HCT116 (cell line): Measurements from ENCODE around the gene WDR82. TPM values are rescaled to one million over a fixed set of nuclear protein-coding genes. Genes with fewer than 3 reads are reported as not detected.

ENCODE experiments used
- ATAC-seq: fragments of 200-7000 bp; cut with Tn5 transposase; 2 replicates; pipeline ENCODE4 v1.9.1; 2020; ENCODE audit warnings: mild to moderate bottlenecking, moderate library complexity
- BruUV-seq: library from RNA; stranded (reverse); fragments of 400-500 nt; replicated peaks from 2 replicates; lab custom pipeline; 2021; lab: Mats Ljungman, UMichigan
- CTCF ChIA-PET: fragments of 300-600 bp; sonication (Branson Sonifier 250); formaldehyde crosslinking; loops from one replicate; lab custom pipeline; 2021; ENCODE audit warnings: antibody characterized with exemption; lab: Charles Lee
- POLR2A ChIA-PET: fragments of 300-600, 350-600 bp; sonication (Branson Sonifier 250); formaldehyde crosslinking; loops from one replicate; lab custom pipeline; 2021; ENCODE audit warnings: antibody characterized with exemption; lab: Charles Lee
- RAD21 ChIA-PET, 2 experiments: fragments of 300-600 bp; sonication (Branson Sonifier 250); formaldehyde crosslinking; loops; one replicate each; lab custom pipeline; 2023; ENCODE audit warnings: low total read pairs in 2 of 2; ENCODE audit not compliant: uncharacterized antibody in 2 of 2, unreplicated experiment in 2 of 2, low non-redundant PET in 1 of 2; lab: Charles Lee
- DNase-seq: peaks from one replicate; pipeline ENCODE4 v3.0.0-alpha.2; 2010; ENCODE audit warnings: low read depth, low spot score
- H2AFZ ChIP-seq: fragments of 200-600 bp; shearing (Covaris generic), sonication (generic); 2 replicates; pipeline ENCODE4 v1.6.1; 2017; ENCODE audit warnings: low read depth, mixed run types, mixed read lengths, antibody characterized with exemption, low read length; ENCODE audit not compliant: poor library complexity, severe bottlenecking
- H3K27ac ChIP-seq: 2 replicates; pipeline ENCODE4 v1.5.1; 2012; ENCODE audit warnings: low read depth, low read length
- H3K27me3 ChIP-seq: fragments of 200-600 bp; sonication (generic); 2 replicates; pipeline ENCODE4 v1.6.1; 2016; ENCODE audit warnings: mixed run types, low read length, mixed read lengths; ENCODE audit not compliant: insufficient read depth
- H3K36me3 ChIP-seq, 2 experiments: fragments of 200-500 bp in 1 of 2; fragments of 200-600 bp in 1 of 2; sonication (Bioruptor generic) in 1 of 2; sonication (generic) in 1 of 2; 2 replicates each; pipeline versions ENCODE4 v1.5.1 to v1.6.1; 2014 to 2016; ENCODE audit warnings: low read length in 2 of 2, inconsistent platforms in 1 of 2, mixed read lengths in 1 of 2, mixed run types in 1 of 2; ENCODE audit not compliant: insufficient read depth in 2 of 2, control insufficient read depth in 1 of 2
- H3K4me1 ChIP-seq, 2 experiments: fragments of 200-600 bp in 1 of 2; sonication (generic) in 1 of 2; 2 replicates each; pipeline versions ENCODE4 v1.5.1 to v1.6.1; 2012 to 2017; ENCODE audit warnings: low read length in 2 of 2, inconsistent platforms in 1 of 2, mild to moderate bottlenecking in 1 of 2, mixed read lengths in 1 of 2, mixed run types in 1 of 2, moderate library complexity in 1 of 2; ENCODE audit not compliant: insufficient read depth in 2 of 2, control insufficient read depth in 1 of 2
- H3K4me2 ChIP-seq: fragments of 200-600 bp; sonication (generic); 2 replicates; pipeline ENCODE4 v1.6.1; 2017; ENCODE audit warnings: mixed run types, low read length, mixed read lengths
- H3K4me3 ChIP-seq, 2 experiments: fragments of 200-600 bp in 1 of 2; sonication (generic) in 1 of 2; replicated peaks in 1 of 2; 2 replicates each; pipeline ENCODE4 v1.5.1; 2011 to 2016; ENCODE audit warnings: low read length in 2 of 2, control low read depth in 1 of 2, low read depth in 1 of 2, mild to moderate bottlenecking in 1 of 2, mixed read lengths in 1 of 2, mixed run types in 1 of 2
- H3K79me2 ChIP-seq: fragments of 200-600 bp; sonication (generic); 2 replicates; pipeline ENCODE4 v1.6.1; 2017; ENCODE audit warnings: mild to moderate bottlenecking, mixed run types, low read length, moderate library complexity, mixed read lengths; ENCODE audit not compliant: insufficient read depth
- H3K9ac ChIP-seq: fragments of 200-600 bp; sonication (generic); 2 replicates; pipeline ENCODE4 v1.6.1; 2016; ENCODE audit warnings: low read length, mixed read lengths
- H3K9me2 ChIP-seq: fragments of 200-600 bp; sonication (generic), shearing (Covaris generic); 2 replicates; pipeline ENCODE4 v1.6.1; 2017; ENCODE audit warnings: mixed run types, mild to moderate bottlenecking, moderate library complexity; ENCODE audit not compliant: insufficient read depth
- H3K9me3 ChIP-seq, 2 experiments: fragments of 200-500 bp in 1 of 2; fragments of 200-600 bp in 1 of 2; sonication (Bioruptor generic) in 1 of 2; sonication (generic) in 1 of 2; 2 replicates each; pipeline ENCODE4 v1.6.1; 2014 to 2017; ENCODE audit warnings: low read length in 2 of 2, mixed read lengths in 2 of 2, inconsistent platforms in 1 of 2, low read depth in 1 of 2, mild to moderate bottlenecking in 1 of 2, mixed run types in 1 of 2, moderate library complexity in 1 of 2; ENCODE audit not compliant: control insufficient read depth in 1 of 2, insufficient read depth in 1 of 2
- H4K20me1 ChIP-seq: fragments of 200-600 bp; sonication (generic), shearing (Covaris generic); 2 replicates; pipeline ENCODE4 v1.6.1; 2017; ENCODE audit warnings: mixed run types, mild to moderate bottlenecking, moderate library complexity; ENCODE audit not compliant: insufficient read depth
- CEBPB ChIP-seq: IDR thresholded peaks from 2 replicates; pipeline ENCODE4 v1.6.1; 2012; ENCODE audit warnings: low read depth
- ELF1 ChIP-seq: IDR thresholded peaks from 2 replicates; pipeline ENCODE4 v1.6.1; 2012; ENCODE audit warnings: low read depth, borderline replicate concordance
- EZH2phosphoT487 ChIP-seq: fragments of 200-600 bp; IDR thresholded peaks from 2 replicates; pipeline ENCODE4 v1.6.1; 2018; ENCODE audit warnings: antibody characterized with exemption, borderline replicate concordance
- FOSL1 ChIP-seq: IDR thresholded peaks from 2 replicates; pipeline ENCODE4 v1.6.1; 2012; ENCODE audit warnings: low read depth
- JUND ChIP-seq: IDR thresholded peaks from 2 replicates; pipeline ENCODE4 v1.6.1; 2012
- POLR2A ChIP-seq: IDR thresholded peaks from 2 replicates; pipeline ENCODE4 v1.7.0; 2011; ENCODE audit warnings: borderline replicate concordance; ENCODE audit not compliant: insufficient read depth, insufficient read length; ENCODE audit errors: extremely low read depth
- POLR2AphosphoS5 ChIP-seq: IDR thresholded peaks from 2 replicates; pipeline ENCODE4 v1.6.1; 2011; ENCODE audit warnings: mild to moderate bottlenecking, low read depth, low read length, moderate library complexity
- RAD21 ChIP-seq: IDR thresholded peaks from 2 replicates; pipeline ENCODE4 v1.6.1; 2012; ENCODE audit warnings: low read depth, mild to moderate bottlenecking
- SRF ChIP-seq: IDR thresholded peaks from 2 replicates; pipeline ENCODE4 v1.6.1; 2012; ENCODE audit warnings: low read depth
- intact Hi-C: fragments of 100-400 bp; cut with micrococcal nuclease; formaldehyde crosslinking; loops from 2 replicates; pipeline ENCODE4 v1.10.0; 2022
- total RNA-seq: library from RNA; stranded (reverse); gene quantifications from one replicate; pipeline ENCODE4 v1.2.1, GENCODE V29; 2021; ENCODE audit not compliant: unreplicated experiment
- TF ChIP-seq, protein P1 (sequence below): IDR thresholded peaks from 2 replicates; pipeline ENCODE4 v1.6.1; 2012
- TF ChIP-seq, protein P2 (sequence below): IDR thresholded peaks from 2 replicates; pipeline ENCODE4 v1.6.1; 2012

WDR82 gene
- total RNA-seq, 1 experiment from 2014 or later, result 89.7 TPM

DNA sequence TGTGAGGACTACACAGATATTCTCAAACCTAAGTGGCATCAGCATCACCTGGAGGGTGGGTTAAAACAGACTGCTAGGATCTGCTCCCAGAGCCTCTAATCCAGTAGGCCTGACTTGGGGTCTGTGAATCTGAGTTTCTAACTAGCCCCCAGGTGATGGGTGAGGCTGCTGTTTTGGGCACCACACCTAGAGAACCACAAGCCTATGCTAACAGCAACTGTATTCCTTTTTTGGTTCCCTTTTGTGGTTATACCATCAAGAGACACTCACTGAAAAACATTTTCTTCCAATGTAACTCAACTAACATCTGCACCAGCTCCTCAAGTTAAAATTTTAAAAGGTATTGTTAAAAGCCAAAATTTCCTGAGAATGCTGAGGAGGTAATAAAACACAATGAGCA is 16.0 kb downstream of the WDR82 start:
- H4K20me1 ChIP-seq, result peaks cover 3% of the 10 kb centered on the region; the same call in 1 of the 2 replicates
- H3K4me2 ChIP-seq, result no peak overlapping the region
- no peak overlapping the region for H2AFZ ChIP-seq
- BruUV-seq, result no TSS peak
- ATAC-seq, result no peak
- H3K27ac ChIP-seq, result no peak overlapping the region
- no peak overlapping the region for H3K4me3 ChIP-seq
- intact Hi-C loops, result no loop called here
- POLR2A ChIA-PET, result no interaction called here
- RAD21 ChIA-PET, result no interaction called here
- no peaks in the 10 kb centered on the region for H3K9me2 ChIP-seq
- no peaks in the 10 kb centered on the region for H3K27me3 ChIP-seq
- no peaks in the 10 kb centered on the region for H3K9me3 ChIP-seq
- CTCF ChIA-PET, result no interaction called here
- peaks cover 75 to 80% of the 10 kb centered on the region in 2 experiments for H3K36me3 ChIP-seq
- no peak for TF ChIP-seq CEBPB
- no peak for TF ChIP-seq POLR2AphosphoS5
- TF ChIP-seq ELF1, result no peak
- TF ChIP-seq, all 23 proteins: peak for 0
- H3K4me1 ChIP-seq, result peaks cover 0 to 5% of the 10 kb centered on the region in 2 experiments; a peak in 2 of 4 replicates
- H3K79me2 ChIP-seq, result peaks cover 94% of the 10 kb centered on the region
- H3K9ac ChIP-seq, result no peak overlapping the region
- DNase-seq, result no peak

DNA sequence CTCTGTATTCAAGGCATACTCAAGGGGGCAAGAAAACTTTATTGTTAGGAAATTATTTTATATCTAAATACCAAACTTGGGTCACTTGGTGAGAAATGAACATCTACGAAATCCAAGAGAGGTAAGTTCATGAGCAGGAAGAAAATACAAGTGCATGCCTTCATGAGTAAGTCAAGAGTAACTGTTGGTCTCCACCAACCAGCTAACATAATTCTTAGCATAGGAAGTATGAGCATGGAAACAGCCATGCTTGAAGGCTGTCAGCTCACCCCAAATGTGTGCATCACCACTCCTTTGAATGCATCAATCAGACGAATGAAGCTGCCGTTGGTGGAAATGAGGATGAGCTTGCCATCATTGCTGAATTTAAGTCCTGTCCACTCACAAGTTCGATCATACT is 19.0 kb downstream of the WDR82 start:
- RAD21 ChIA-PET, result no interaction called here
- POLR2A ChIA-PET, result no interaction called here
- no peaks in the 10 kb centered on the region for H3K27me3 ChIP-seq
- no peaks in the 10 kb centered on the region for H3K9me2 ChIP-seq
- CTCF ChIA-PET, result interaction anchor here (1.2 kb wide), 1 partner anchor 11 kb away, joined by 3 read pairs; no protein-coding TSS in a partner anchor
- no TSS peak for BruUV-seq
- no peaks in the 10 kb centered on the region for H3K4me1 ChIP-seq
- peaks cover 3% of the 10 kb centered on the region; the same call in 1 of the 2 replicates for H4K20me1 ChIP-seq
- H2AFZ ChIP-seq, result no peak overlapping the region
- DNase-seq, result no peak
- H3K4me3 ChIP-seq, result no peak overlapping the region
- no peaks in the 10 kb centered on the region for H3K9me3 ChIP-seq
- no peak overlapping the region for H3K9ac ChIP-seq
- TF ChIP-seq POLR2A (no peak), RAD21 (no peak), EZH2phosphoT487 (no peak), JUND (no peak), POLR2AphosphoS5 (no peak), ELF1 (no peak), FOSL1 (no peak), SRF (no peak)
- TF ChIP-seq, protein P1, sequence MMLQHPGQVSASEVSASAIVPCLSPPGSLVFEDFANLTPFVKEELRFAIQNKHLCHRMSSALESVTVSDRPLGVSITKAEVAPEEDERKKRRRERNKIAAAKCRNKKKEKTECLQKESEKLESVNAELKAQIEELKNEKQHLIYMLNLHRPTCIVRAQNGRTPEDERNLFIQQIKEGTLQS, result no peak
- TF ChIP-seq, protein P2, sequence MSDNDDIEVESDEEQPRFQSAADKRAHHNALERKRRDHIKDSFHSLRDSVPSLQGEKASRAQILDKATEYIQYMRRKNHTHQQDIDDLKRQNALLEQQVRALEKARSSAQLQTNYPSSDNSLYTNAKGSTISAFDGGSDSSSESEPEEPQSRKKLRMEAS, result no peak
- ATAC-seq, result no peak
- H3K36me3 ChIP-seq, result peaks cover 81 to 83% of the 10 kb centered on the region in 2 experiments
- no peak overlapping the region for H3K4me2 ChIP-seq
- H3K79me2 ChIP-seq, result peaks cover 76% of the 10 kb centered on the region
- intact Hi-C loops, result no loop called here
- H3K27ac ChIP-seq, result no peak overlapping the region
